GM19397 (cell line): ENCODE measurements around the gene SLC6A5.

ENCODE experiments used
- ATAC-seq: cut with Tn5 transposase; IDR thresholded peaks from one replicate; pipeline ENCODE4 v1.9.1; 2021; ENCODE audit warnings: mild to moderate bottlenecking, moderate library complexity; ENCODE audit not compliant: unreplicated experiment

The SLC6A5 gene

DNA sequence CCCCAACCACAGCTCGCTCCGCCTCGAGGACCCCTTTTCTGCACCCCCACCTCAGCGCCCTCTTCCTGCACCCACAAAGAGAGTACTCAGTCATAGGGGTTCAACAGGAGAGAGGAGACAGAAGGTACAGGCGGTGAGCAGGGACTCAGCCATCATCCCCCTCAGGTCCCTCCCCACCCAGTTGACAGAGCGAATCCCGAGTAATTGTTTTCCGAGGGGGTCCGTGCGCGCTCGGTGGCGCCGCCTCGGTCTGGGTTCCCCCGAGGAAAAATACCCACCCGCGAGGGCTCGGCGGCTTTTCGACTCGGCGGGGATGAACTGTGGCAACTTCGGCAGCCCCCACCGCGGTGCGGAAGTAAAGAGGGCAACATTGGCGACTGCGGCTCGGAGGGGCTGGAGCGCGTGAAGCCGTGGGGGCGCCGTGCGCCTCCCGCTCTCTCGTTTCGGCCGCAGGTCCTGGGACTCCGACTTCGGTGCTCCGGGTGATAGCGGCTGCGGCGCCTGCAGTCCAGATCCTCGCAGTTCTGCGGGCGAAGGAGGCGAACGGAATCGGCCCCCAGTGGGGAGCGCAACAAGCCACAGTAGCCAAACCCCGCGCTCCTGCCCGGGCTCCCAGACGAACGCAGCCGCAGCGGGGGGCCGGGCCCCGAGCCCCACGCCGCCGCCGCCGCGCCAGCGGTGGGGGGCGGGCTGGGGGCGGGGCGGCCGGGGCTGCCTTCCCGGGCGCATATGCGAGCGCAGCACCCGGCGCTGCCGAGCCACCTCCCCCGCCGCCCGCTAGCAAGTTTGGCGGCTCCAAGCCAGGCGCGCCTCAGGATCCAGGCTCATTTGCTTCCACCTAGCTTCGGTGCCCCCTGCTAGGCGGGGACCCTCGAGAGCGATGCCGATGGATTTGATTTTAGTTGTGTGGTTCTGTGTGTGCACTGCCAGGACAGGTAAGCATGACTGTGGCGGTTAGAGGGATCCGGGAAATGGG lies 69.7 kb downstream of the SLC6A5 start, which contains the start of gene NELL1:
NELL1 (plus strand) TSS at position 743 of the 976 bp plus-strand sequence.
- ATAC-seq: no peak

DNA sequence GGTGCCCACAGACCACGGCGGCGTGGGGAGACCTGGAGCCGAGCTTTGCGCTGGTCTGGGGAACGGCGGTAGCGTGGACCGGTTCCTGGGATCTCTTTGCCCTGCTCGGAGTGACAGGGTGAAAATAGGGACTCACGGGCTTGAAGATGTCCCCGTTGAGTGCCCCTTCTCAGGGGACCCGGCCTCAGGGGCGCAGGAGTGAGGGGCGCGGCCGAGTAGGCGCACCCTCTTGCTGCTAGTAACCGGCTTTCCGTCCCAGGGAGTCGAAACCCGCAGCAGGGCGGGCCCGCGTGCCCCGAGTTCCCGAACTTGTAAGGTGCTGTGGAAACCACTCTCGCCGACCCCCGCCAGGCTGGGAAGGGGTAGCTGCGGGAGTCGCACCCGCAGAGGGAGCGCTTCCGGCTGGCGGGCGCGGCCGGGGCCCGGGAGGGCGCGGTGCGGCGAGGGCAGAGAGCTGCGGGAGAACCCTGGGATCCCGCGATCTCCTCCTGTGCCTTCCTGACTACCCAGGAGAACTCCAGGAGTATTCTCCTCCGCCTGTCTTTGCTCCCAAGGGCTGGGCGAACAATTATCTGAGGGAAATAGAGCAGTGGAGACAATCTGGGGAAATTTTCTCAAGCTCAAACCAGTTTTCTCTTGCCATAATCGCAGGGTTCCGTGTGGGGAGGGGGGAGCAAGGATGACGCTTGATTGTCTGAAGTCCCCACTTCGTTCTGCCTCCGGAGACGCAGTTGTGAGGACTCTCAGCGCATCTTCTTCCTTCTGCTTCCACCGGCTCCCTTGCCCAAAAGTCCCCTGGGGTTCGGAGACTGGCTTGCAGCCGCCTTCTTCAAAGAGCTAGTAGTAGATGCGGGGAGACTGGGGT lies 70.6 kb downstream of the SLC6A5 start:
- ATAC-seq: no peak

DNA sequence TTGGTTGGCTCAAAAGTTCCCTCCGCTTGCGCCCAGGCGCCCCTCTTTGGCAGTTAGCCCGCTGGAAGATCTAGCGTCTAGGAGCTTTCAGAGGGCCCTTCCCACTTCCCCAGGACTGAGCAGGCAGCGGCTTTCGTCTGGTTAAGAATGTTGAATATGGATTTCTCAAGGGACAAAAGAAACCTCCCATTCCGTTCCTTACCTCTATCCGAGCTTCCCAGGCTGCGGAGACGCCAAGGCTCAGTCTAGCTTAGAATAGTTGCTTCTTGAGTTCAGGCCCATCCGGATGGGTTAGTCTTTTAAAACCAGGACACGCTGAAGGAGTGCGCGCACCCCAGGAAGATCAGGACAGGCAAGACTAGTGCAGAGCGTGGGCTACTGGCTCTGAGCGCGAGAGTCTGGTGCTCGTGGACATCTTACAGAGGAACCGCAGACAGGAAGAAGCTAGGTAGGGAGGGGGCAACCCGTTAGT lies 71.6 kb downstream of the SLC6A5 start:
- no peak for ATAC-seq

DNA sequence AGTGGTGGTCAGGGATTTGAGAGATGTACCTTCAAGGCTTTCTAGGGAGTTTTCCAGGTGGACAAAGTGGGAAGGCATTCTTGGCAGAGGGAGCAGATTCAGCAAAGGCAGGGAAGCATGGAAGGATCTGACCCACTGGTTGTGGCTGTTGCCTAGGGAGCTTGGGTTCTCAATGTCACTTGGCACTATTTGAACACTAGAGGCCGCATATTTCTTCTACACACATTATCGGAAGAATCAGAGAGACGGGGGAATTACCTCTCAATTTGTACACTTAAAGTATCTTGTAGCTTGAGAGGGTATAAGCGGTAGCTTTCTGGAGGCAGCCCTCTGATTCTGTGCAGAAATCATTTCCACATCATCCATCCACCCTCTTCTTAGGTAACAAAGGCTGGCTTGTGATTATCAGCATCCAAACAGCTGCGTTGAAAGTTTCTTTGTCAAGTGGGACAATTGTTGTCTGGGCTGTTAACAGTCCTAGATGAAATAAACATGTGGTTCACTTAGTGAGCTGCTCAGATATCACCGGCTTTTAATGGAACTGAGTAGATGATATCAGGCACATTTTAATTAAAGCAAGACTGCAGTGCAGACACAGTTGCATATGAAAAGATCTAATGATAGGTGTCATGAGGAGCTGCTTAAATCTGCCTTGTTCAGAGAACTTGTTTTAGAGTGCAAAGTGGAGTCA lies 72.6 kb downstream of the SLC6A5 start:
- no peak for ATAC-seq

DNA sequence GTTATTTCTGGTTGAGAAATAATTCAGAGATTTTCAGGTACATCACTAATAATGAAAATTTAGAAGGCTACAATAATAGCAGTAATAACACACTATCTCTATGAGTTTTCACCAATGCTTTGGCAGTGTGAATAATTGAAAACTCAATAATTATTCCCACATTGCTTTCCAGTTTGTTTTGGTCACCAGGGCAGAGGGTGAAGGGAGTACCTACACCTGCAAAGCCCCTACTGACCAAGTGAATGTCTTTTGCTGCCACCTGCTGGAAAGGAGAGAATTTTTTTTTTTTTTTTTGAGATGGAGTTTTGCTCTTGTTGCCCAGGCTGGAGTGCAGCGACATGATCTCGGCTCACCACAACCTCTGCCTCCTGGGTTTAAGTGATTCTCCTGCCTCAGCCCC lies 73.2 kb downstream of the SLC6A5 start:
- no peak for ATAC-seq

DNA sequence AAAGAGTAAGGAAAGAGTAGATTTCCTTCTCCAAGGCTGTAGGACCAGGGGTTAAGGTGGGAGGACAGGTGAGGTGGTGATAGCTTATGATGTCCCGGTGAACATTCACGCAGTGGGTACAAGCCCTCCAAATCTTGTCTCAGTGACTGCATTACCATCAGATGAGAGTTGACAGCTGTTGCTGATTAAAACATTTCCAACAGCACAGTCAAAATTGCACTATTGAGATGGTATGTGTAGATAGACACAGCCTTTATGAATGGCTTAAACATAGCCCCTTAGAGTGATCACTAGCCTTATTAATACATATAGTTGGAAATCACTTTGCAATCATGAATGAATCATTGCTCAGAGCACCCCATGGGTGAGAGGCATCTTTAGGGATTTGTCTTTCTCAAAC lies 77.2 kb downstream of the SLC6A5 start:
- ATAC-seq: no peak

DNA sequence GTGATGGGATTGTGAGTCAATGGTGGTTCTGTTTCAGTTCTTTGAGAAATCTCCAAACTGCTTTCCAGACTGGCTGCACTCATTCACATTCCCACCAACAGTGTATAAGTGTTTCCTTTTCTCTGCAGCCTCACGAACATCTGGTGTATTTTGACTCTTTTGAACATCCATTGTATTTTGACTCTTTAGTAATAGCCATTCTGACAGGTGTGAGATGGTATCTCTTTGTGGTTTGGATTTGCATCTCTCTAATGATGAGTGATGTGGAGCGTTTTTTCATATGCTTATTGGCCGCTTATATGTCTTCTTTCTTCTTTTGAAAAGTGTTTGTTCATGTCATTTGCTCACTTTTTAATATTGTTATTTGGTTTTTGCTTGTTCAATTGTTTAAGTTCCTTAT lies 89.4 kb downstream of the SLC6A5 start:
- no peak for ATAC-seq

DNA sequence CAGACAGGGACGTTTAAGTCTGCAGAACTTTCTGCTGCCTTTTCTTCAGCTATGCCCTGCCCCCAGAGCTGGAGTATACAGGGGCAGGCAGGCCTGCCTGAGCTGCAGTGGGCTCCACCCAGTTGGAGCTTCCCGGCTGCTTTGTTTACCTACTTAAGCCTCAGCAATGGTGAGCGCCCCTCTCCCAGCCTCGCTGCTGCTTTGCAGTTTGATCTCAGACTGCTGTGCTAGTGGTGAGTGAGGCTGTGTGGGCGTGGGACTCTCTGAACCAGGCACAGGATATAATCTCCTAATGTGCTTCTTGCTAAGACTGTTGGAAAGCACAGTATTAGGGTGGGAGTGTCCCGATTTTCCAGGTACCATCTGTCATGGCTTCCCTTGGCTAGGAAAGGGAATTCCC lies 108.5 kb downstream of the SLC6A5 start:
- no peak for ATAC-seq
